Kidney capillary endothelial cell (primary cell): ENCODE data around the gene CTDSP2.
"Not testable (repeated sequence)": the region's sequence is repeated elsewhere in the genome, so short reads cannot be mapped to it uniquely, and the experiment has no call there.

Experiments used
- DNase-seq: peaks from one replicate; pipeline ENCODE4 v3.0.0-alpha.2; 2018; ENCODE audit warnings: low spot score

The CTDSP2 gene

DNA sequence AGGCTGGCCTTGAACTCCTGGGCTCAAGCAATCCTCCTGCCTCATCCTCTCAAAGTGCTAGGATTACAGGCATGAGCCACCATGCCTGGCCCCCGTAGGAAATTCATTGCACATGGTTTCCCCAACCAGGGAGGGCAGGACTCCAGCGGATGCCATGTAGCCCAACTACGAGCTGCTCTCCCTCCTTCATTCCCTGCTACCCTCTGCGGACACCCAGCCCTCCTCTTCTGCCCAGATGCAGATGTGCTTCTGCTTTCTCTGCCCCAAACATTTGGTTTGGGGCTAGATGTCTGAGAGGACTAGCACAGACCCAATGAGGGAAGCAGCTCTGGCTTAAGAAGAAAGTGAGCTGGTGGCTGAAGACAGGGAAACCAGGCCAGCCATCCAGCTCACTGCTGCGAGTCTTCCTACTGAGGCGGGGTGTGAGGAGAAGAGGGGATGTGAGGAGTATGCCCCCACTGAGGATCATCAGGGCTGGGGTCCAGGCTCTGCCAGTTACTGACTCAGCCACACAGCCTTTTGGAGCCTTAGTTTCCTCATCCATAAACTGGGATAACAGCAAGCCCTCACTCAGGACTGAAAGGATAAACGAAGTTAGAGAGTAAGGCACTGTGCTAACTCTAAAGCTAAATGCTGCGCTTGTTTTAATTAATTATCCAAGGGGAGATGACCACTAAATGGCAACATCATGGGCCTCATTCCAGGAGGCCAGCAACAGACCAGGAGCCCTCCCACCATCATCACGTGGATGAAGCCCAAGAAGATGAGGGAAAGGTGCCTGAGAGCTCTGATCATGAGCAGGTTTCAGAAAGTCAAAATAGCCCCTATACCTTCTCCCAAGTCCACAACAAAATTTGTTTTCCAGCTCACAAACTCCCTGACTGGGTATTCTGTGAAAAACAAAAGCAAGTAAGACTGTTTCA is 10.9 kb downstream of the CTDSP2 start:
- no peak for DNase-seq

- DNase-seq = no peak
These were observed 12.2 kb downstream of the CTDSP2 start for GRCh38 chr12:57834086-57834876.

DNA sequence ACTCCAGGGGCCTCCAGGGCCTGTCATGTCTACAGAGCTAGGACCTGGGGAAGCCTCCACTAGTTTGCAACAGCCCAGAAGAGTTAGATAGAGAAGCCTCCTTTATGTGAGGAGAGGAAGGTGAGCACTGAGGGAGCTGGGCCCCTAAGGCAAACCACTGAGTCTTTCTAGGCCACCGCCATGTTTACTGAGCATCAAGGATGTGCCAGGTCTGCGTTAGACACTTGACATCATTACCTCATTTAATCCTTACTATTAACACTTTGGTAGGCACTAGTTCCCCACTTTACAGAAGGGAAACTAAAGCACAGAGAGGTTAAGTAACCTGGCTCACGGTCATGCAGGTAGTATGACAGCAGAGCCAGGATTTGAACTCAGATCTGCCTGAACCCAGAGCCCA is 12.9 kb downstream of the CTDSP2 start:
- DNase-seq = no peak

- DNase-seq = no peak
These were observed 13.6 kb downstream of the CTDSP2 start for GRCh38 chr12:57832966-57833365.

- DNase-seq = no peak
These were observed 16.1 kb downstream of the CTDSP2 start for GRCh38 chr12:57830393-57830792.

GRCh38 chr12:57829025-57829777 is 17.3 kb downstream of the CTDSP2 start:
- no peak for DNase-seq

DNA sequence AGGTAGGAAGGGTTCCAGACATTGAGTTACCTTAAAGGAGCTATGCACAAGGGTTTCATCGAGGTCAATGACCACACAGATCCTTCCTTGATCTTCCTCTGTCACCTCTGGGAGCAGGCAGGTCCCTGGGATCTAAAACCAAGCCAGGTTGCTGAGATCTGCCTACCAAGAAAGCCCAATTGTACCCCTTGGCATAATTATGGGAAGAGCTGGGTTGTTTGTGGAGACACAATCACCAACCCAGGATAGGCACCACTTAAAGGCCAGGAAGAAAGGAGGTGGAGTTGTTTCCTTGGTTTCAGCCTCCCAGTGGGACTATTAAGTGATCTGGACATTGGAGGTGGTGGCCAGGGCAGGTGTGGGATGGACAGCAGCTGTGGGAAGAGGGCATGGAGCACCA is 19.6 kb downstream of the CTDSP2 start:
- no peak for DNase-seq

GRCh38 chr12:57826400-57826799 is 20.1 kb downstream of the CTDSP2 start:
- no peak for DNase-seq

DNA sequence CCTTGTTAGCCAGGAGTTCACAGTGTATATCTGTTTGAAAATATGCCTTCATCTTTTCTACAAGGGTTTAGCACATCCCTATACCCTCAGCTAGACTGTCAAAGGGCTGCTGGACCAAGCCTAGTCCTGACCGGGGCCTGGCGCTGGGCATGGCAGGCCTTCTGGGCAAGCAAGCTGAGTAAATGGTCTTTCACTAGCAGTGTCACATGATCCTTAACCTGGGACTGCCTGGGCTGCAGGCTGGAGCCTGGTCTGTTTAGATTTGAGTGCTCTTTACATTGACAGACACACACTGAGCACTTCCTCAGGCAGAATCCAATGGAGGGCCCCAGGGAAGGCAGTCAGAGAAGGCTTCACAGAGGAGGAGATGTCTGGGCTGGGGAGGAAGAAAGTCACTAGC is 21.1 kb downstream of the CTDSP2 start:
- DNase-seq = no peak

GRCh38 chr12:57823908-57824640 is 22.5 kb downstream of the CTDSP2 start:
- DNase-seq = no peak

GRCh38 chr12:57823131-57823907 is 23.2 kb downstream of the CTDSP2 start:
- DNase-seq = no peak

GRCh38 chr12:57822392-57823130 is 24.0 kb downstream of the CTDSP2 start:
- DNase-seq = no peak

GRCh38 chr12:57821474-57822214 is 24.9 kb downstream of the CTDSP2 start:
- DNase-seq = no peak

- DNase-seq = not testable (repeated sequence)
These were observed 25.5 kb downstream of the CTDSP2 start for GRCh38 chr12:57821015-57821414.

DNA sequence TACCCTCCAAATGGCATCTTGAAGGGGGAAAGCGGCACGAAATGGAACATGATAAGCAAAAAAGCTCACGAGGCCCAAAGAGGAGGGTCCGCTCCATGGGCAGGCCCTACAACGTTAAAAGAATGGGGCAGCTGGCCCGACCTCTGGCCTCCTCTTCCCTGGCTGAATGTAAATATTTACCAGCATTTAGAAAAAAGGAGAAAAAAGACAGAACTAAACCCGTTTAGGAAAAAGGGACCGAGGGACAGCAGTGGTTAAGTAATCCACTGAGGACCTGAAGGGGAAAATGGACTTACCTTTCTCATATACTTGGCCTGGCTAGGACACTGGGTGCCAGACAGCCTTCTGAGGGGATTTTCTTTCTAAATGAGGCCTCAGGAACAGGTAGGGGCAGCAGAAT is 26.4 kb downstream of the CTDSP2 start:
- not testable (repeated sequence) for DNase-seq

DNA sequence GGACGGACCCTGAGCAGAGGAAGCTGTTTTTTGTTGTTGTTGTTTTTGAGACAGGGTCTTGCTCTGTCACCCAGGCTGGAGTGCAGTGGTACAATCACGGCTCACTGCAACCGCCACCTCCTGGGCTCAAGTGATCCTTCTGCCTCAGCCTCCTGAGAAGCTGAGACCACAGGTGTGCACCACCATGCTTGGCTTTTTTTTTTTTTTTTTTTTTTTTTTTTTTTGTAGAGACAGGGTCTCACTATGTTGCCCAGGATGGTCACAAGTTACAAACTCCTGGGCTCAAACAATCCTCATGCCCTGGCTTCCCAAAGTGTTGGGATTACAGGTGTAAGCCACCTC is 28.6 kb downstream of the CTDSP2 start:
- DNase-seq = not testable (repeated sequence)

GRCh38 chr12:57817261-57817989 is 29.1 kb downstream of the CTDSP2 start:
- DNase-seq = no peak

DNA sequence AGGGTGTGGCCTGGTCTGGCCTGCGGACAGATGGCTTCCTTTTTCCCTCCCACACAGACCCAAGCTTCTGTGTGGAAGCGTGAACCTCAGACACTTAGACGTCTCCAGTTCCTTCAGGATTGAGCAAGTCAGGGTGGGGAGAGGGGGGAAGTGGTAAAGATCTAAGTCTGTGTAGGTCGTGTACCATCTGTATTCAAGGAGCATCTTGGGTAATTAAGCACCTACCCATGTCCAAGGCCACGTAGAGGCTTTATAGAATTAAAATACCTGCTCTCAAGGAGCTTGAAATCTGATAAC is 29.7 kb downstream of the CTDSP2 start:
- DNase-seq = no peak
